DOHH2 (cell line): ENCODE data around the gene MYBPH.

ENCODE experiments used
- CTCF ChIP-seq: fragments of 200-600 bp; sonication (generic); IDR thresholded peaks from one replicate; pipeline ENCODE4 v1.5.1; 2014; ENCODE audit warnings: antibody characterized with exemption, mild to moderate bottlenecking, low read depth, low read length; ENCODE audit not compliant: poor library complexity, severe bottlenecking
- EZH2phosphoT487 ChIP-seq: fragments of 200-600 bp; sonication (generic); IDR thresholded peaks from 2 replicates; pipeline ENCODE4 v1.6.1; 2017; ENCODE audit warnings: borderline replicate concordance, mild to moderate bottlenecking, antibody characterized with exemption, low read length, moderate library complexity, mixed read lengths

- TF ChIP-seq CTCF (no peak), EZH2phosphoT487 (no peak)
Observed at GRCh38 chr1:203223012-203223775, 47.6 kb upstream of the MYBPH start.
